HepG2 (cell line): ENCODE results near the gene ATP6V1G2. TPM values are rescaled to one million over a fixed set of nuclear protein-coding genes. Genes with fewer than 3 reads are reported as not detected.

Experiments
- FOSL2 ChIP-seq: sonication (generic); formaldehyde crosslinking; IDR thresholded peaks from 2 replicates; pipeline ENCODE4 v1.4.0; 2020; ENCODE audit warnings: missing genetic modification reagents
- FOXA3 ChIP-seq: IDR thresholded peaks from 2 replicates; pipeline ENCODE4 v1.6.1; 2016; ENCODE audit warnings: missing genetic modification reagents, missing compliant biosample characterization
- FOXO1 ChIP-seq: sonication (generic); formaldehyde crosslinking; IDR thresholded peaks from 2 replicates; pipeline ENCODE4 v1.4.0; 2020; ENCODE audit warnings: missing genetic modification reagents
- HNRNPLL ChIP-seq: fragments of 200-400 bp; formaldehyde crosslinking; IDR thresholded peaks from 2 replicates; pipeline ENCODE4 v1.6.1; 2017; ENCODE audit warnings: mild to moderate bottlenecking, low read depth, low read length; ENCODE audit not compliant: poor library complexity, severe bottlenecking
- KDM4B ChIP-seq: sonication (generic); formaldehyde crosslinking; IDR thresholded peaks from 2 replicates; pipeline ENCODE4 v1.4.0; 2020; ENCODE audit warnings: missing genetic modification reagents
- NAIF1 ChIP-seq: sonication (generic); formaldehyde crosslinking; IDR thresholded peaks from 2 replicates; pipeline ENCODE4 v1.5.0; 2020; ENCODE audit warnings: mild to moderate bottlenecking, missing genetic modification reagents, borderline replicate concordance
- PCBP2 ChIP-seq: fragments of 200-400 bp; formaldehyde crosslinking; optimal IDR thresholded peaks from 2 replicates; pipeline ENCODE3; 2018; ENCODE audit warnings: low read length, low read depth; ENCODE audit not compliant: poor library complexity, severe bottlenecking
- ZBTB21 ChIP-seq: sonication (generic); formaldehyde crosslinking; IDR thresholded peaks from 2 replicates; pipeline ENCODE4 v1.4.0; 2020; ENCODE audit warnings: missing genetic modification reagents
- ZNF329 ChIP-seq: sonication (generic); formaldehyde crosslinking; IDR thresholded peaks from 2 replicates; pipeline ENCODE4 v1.9.0; 2021; ENCODE audit warnings: low read depth, mild to moderate bottlenecking, missing genetic modification reagents
- ZNF569 ChIP-seq: sonication (generic); formaldehyde crosslinking; IDR thresholded peaks from 2 replicates; pipeline ENCODE4 v1.5.0; 2020; ENCODE audit warnings: mild to moderate bottlenecking, missing genetic modification reagents, moderate library complexity, borderline replicate concordance
- ZNF589 ChIP-seq: sonication (generic); formaldehyde crosslinking; conservative IDR thresholded peaks from 2 replicates; pipeline ENCODE4 v1.8.0; 2022; ENCODE audit warnings: mild to moderate bottlenecking, moderate library complexity, missing genetic modification reagents
- ZNF749 ChIP-seq: sonication (generic); formaldehyde crosslinking; IDR thresholded peaks from 2 replicates; pipeline ENCODE4 v1.8.0; 2022; ENCODE audit warnings: mild to moderate bottlenecking, missing genetic modification reagents, moderate library complexity, borderline replicate concordance
- ZSCAN21 ChIP-seq: sonication (generic); formaldehyde crosslinking; IDR thresholded peaks from 2 replicates; pipeline ENCODE4 v1.8.0; 2022; ENCODE audit warnings: mild to moderate bottlenecking, missing genetic modification reagents, moderate library complexity, borderline replicate concordance
- polyA plus RNA-seq, 8 experiments: library from polyadenylated mRNA; depleted of rRNA in 3 of 8; stranded (reverse) in 7 of 8; unstranded in 1 of 8; fragments of >200 nt; fragmentation: Illumina TruSeq in 4 of 8; extraction: Trizol in 4 of 8; gene quantifications; 2 replicates each; pipeline versions ENCODE4 v1.2.1 to v1.2.3, GENCODE V29; 2011 to 2016; ENCODE audit warnings: low read depth in 4 of 8, missing spikeins in 1 of 8, mixed read lengths in 1 of 8; ENCODE audit not compliant: insufficient read depth in 1 of 8
- total RNA-seq, 5 experiments: library from RNA; depleted of rRNA; stranded (reverse); fragments of >200 nt; fragmentation: Illumina TruSeq; extraction: Trizol; gene quantifications; 2 replicates each; pipeline ENCODE4 v1.2.3, GENCODE V29; 2016; ENCODE audit warnings: low read depth in 1 of 5
- TF ChIP-seq, protein P1 (sequence below): sonication (generic); formaldehyde crosslinking; IDR thresholded peaks from 2 replicates; pipeline ENCODE4 v1.5.1; 2020; ENCODE audit warnings: missing genetic modification reagents, mild to moderate bottlenecking, borderline replicate concordance
- TF ChIP-seq, protein P2 (sequence below): sonication (generic); formaldehyde crosslinking; IDR thresholded peaks from 2 replicates; pipeline ENCODE4 v1.4.0; 2020; ENCODE audit warnings: missing genetic modification reagents, borderline replicate concordance
- TF ChIP-seq, protein P3 (sequence below): IDR thresholded peaks from 2 replicates; pipeline ENCODE4 v1.6.1; 2018; ENCODE audit warnings: missing genetic modification reagents, mild to moderate bottlenecking, missing compliant biosample characterization
- TF ChIP-seq, protein P4 (sequence below): sonication (generic); formaldehyde crosslinking; conservative IDR thresholded peaks from 2 replicates; pipeline ENCODE4 v1.8.0; 2022; ENCODE audit warnings: missing genetic modification reagents

The ATP6V1G2 gene
- total and polyA plus RNA-seq, 2 of the 13 experiments (the other 11 are each of a cell fraction or from before 2014, with no cell fraction given) = 0.27 to 0.83 TPM

DNA sequence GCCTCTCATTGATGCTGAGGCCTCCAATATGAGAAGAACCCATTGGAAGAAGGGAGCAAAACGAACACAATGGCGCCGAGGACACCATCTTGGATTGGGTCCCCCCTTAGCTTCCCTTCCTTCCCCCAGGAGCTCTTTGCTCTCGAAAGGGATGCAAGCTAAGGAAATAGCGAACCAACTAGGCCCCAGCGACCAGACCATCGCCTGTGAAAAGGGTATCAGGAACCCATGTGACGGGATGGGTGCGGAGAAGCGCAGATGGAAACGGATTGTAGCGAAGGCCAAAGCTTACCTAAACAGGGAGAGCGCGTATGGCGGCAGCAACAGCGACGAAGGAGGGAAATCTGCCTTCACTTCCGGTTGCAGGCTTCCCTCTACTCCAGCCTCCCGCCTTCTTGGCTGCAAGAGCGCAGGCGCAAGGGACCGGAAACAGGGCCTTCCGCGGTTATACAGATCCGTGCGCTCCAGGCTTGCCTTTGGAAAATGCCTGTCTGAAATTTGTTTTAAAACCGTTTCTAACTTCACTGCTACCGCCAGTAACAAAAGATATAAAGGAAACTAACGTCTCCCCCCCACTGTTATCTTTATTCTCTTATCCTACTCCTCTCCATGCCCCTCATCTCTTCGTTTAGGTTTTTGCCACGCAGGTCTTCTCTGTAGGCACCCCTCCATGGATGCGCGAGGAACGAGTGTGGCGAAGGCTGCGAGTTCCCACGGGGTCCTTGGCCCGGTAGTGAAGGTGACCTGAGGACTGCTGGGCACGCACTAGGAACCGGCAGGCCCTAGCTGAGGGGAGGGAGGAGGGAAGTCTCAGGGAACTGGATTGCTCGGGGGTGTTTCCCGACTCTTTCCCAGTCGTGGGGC, 4.5 kb downstream of the ATP6V1G2 start, which contains the start of gene DDX39B (continued):
- TF ChIP-seq ZSCAN21 (CRISPR knock-in tag) = no peak; the same call in 1 of the 2 replicates
- TF ChIP-seq ZNF329 (CRISPR knock-in tag) = no peak; the same call in 1 of the 2 replicates
- TF ChIP-seq ZBTB21 (CRISPR knock-in tag) = 0 out of 2 replicates have a peak, but pooled peaks have one; percentile 57
- TF ChIP-seq FOXO1 (CRISPR knock-in tag) = peak; percentile 53; the same call in 1 of the 2 replicates
- TF ChIP-seq ZNF749 (CRISPR knock-in tag) = peak; percentile 26
- TF ChIP-seq ZNF589 (CRISPR knock-in tag) = no peak; the same call in none of the 2 replicates
- TF ChIP-seq PCBP2 = no peak
- TF ChIP-seq FOSL2 (CRISPR knock-in tag) = peak; percentile 47; the same call in 1 of the 2 replicates
- TF ChIP-seq, protein P1, sequence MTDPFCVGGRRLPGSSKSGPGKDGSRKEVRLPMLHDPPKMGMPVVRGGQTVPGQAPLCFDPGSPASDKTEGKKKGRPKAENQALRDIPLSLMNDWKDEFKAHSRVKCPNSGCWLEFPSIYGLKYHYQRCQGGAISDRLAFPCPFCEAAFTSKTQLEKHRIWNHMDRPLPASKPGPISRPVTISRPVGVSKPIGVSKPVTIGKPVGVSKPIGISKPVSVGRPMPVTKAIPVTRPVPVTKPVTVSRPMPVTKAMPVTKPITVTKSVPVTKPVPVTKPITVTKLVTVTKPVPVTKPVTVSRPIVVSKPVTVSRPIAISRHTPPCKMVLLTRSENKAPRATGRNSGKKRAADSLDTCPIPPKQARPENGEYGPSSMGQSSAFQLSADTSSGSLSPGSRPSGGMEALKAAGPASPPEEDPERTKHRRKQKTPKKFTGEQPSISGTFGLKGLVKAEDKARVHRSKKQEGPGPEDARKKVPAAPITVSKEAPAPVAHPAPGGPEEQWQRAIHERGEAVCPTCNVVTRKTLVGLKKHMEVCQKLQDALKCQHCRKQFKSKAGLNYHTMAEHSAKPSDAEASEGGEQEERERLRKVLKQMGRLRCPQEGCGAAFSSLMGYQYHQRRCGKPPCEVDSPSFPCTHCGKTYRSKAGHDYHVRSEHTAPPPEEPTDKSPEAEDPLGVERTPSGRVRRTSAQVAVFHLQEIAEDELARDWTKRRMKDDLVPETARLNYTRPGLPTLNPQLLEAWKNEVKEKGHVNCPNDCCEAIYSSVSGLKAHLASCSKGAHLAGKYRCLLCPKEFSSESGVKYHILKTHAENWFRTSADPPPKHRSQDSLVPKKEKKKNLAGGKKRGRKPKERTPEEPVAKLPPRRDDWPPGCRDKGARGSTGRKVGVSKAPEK = peak; percentile 95; the same call in 1 of the 2 replicates
- TF ChIP-seq, protein P2, sequence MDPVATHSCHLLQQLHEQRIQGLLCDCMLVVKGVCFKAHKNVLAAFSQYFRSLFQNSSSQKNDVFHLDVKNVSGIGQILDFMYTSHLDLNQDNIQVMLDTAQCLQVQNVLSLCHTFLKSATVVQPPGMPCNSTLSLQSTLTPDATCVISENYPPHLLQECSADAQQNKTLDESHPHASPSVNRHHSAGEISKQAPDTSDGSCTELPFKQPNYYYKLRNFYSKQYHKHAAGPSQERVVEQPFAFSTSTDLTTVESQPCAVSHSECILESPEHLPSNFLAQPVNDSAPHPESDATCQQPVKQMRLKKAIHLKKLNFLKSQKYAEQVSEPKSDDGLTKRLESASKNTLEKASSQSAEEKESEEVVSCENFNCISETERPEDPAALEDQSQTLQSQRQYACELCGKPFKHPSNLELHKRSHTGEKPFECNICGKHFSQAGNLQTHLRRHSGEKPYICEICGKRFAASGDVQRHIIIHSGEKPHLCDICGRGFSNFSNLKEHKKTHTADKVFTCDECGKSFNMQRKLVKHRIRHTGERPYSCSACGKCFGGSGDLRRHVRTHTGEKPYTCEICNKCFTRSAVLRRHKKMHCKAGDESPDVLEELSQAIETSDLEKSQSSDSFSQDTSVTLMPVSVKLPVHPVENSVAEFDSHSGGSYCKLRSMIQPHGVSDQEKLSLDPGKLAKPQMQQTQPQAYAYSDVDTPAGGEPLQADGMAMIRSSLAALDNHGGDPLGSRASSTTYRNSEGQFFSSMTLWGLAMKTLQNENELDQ (CRISPR knock-in tag) = no peak; the same call in 1 of the 2 replicates
- TF ChIP-seq KDM4B (CRISPR knock-in tag) = 0 out of 2 replicates have a peak, but pooled peaks have one; percentile 26
- TF ChIP-seq NAIF1 (CRISPR knock-in tag) = peak; percentile 81; the same call in 1 of the 2 replicates
- TF ChIP-seq HNRNPLL = peak; percentile 27
- TF ChIP-seq, protein P3, sequence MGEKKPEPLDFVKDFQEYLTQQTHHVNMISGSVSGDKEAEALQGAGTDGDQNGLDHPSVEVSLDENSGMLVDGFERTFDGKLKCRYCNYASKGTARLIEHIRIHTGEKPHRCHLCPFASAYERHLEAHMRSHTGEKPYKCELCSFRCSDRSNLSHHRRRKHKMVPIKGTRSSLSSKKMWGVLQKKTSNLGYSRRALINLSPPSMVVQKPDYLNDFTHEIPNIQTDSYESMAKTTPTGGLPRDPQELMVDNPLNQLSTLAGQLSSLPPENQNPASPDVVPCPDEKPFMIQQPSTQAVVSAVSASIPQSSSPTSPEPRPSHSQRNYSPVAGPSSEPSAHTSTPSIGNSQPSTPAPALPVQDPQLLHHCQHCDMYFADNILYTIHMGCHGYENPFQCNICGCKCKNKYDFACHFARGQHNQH (CRISPR knock-in tag) = peak; percentile 96
- TF ChIP-seq, protein P4, sequence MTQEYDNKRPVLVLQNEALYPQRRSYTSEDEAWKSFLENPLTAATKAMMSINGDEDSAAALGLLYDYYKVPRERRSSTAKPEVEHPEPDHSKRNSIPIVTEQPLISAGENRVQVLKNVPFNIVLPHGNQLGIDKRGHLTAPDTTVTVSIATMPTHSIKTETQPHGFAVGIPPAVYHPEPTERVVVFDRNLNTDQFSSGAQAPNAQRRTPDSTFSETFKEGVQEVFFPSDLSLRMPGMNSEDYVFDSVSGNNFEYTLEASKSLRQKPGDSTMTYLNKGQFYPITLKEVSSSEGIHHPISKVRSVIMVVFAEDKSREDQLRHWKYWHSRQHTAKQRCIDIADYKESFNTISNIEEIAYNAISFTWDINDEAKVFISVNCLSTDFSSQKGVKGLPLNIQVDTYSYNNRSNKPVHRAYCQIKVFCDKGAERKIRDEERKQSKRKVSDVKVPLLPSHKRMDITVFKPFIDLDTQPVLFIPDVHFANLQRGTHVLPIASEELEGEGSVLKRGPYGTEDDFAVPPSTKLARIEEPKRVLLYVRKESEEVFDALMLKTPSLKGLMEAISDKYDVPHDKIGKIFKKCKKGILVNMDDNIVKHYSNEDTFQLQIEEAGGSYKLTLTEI (CRISPR knock-in tag) = no peak
- TF ChIP-seq ZNF569 (CRISPR knock-in tag) = no peak
- TF ChIP-seq FOXA3 (CRISPR knock-in tag) = peak; percentile 68; the same call in 1 of the 2 replicates
